Stimulated activated CD8-positive, alpha-beta memory T cell treated with anti-CD3 and anti-CD28 coated beads, Interleukin-4, amount 100 ng/mL, for 4 hours (primary cell): ENCODE results near the gene TCP11L1.
"Not testable (repeated sequence)": the region's sequence is repeated elsewhere in the genome, so short reads cannot be mapped to it uniquely, and the experiment has no call there.

Source experiments
- DNase-seq, 2 donors: peaks; one replicate each; pipeline ENCODE4 v3.0.0-alpha.2; 2020; ENCODE audit warnings: low read depth in 2 of 2, low spot score in 1 of 2

The TCP11L1 gene

DNA sequence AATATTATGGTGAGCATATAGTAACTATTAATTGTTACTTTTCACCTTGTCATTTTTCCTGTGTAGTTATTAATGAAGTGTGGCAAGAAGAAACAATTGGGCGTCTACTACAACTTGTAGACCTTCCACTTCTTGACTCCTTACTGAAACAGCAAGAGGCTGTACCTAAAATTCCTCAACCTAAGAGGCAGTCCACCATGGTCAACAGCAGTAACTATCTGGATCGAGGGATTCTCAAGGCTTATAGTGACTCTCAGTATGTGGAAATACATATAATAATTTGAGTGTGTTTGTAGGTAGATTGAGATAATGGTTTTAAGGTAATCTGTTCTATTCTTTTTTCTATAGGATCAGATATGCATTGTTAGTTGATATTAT, 10.8 kb upstream of the TCP11L1 start:
- no peak for DNase-seq

DNA sequence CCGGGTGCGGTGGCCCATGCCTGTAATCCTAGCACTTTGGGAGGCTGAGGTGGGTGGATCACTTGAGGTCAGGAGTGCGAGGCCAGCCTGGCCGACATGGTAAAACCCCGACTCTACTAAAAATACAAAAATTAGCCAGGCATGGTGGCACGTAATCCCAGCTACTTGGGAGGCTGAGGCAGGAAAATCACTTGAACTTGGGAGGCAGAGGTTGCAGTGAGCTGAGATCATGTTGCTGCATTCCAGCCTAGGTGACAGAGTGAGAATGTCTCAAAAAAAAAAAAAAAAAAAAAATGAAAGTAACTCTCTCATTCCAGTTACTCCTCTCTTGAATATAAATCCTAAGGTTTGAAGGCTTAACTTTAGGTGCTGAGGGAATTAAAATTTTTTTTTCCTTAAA, 10.2 kb upstream of the TCP11L1 start:
- DNase-seq, result not testable (repeated sequence)

DNA sequence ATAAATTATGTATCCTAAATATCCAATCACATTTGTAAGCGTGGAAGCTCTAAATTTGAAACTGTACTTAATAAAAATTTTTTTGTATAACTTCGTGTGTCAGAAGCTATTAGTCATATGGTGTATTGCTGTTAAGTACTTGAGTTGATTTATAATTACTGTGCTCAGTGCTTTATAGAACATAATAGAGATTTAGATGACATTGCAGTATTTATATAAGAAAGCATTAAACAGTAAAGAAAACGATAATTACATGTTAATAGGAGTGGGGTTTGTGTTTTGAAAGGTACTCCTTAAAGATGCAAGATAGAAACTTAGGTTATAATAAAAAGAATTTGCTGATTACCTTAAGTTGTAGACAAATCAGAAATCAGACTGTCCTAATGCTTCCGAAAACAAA, 5.9 kb upstream of the TCP11L1 start:
- DNase-seq, result no peak

DNA sequence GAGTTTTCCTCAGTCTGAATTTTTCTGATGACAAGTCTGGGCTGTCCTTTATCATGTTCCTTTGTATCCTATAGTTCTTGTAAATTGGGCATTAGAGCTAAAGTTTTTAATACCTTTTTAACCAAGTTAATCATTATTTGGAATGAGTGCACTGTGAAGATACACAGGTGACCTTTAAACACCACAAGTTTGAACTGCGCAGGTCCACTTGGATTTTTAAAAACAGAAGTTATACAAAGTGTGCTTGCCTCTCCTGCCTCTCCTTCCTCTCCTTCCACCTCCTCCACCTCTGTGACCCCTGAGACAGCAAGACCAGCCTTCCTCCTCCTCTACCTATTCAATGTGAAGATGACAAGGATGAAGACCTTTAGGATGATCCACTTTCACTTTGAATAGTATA, 4.4 kb upstream of the TCP11L1 start:
- no peak for DNase-seq

DNA sequence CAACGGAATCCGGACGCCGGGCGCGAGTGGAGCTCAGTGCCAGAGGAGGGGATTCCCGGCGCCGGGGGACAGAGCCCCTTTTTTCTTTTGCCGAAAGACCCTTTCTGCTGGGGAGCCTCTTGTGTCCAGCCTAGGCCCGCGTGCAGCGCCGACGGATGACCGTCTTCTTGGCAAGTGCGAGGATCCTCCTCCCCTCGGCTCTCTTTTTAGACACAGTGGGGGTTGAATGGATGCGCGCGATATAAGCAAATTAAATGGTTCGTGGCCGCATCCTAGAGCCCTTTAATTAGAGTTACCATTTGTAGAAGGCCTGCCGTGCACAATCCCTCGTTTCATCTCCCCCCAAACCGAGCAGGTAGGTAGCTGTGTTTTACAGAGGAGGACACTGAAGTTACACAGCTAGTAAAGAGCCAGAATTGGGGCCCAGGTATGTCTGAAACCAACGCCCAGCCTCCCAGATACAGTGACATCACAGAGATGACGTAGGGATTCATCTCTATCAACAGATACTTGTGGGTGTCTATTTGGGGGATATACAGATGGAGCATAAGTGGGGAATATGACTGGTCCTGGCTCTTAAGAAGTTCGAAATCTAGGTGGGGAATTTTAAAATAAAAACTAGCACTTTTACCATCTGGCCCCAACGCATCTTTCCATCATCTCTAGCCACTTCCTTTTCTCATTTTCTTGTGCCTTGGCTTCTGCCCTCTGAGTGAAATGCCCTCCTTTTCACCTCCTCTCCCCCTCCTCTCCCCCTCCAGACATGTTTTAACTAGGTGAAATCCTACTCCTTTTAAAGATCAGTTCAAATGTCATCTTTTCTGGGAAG, 875 bp downstream of the TCP11L1 start:
- DNase-seq, result peak in 1 of 2 donors; percentile 9

DNA sequence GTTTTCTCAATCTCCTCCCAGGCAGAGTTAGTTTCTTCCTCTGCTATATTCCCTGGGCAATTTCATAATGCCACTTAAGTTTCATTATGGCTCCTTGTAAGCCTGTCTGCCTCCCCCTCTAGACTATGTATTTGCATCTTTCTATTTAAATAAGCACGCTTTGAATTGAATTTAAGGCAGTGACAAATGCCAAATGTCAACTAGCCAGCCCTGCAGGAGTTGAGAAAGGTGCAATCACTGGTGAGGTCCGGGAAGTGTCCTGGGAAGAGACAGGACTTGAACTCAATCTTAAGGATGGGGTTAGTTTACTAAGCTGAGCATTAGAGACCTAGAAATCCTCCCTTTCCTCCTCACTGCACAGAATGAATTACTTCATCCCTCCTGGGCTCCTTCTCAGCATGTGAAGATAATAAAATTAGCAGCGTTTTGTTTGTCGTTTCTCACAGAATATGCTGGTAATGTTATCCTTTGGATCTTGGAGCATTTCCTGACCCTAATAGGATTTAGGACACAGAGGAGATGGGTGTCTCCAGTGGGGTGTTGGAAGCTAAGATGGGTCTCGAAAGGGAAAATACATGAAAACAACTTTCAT, 1.6 kb downstream of the TCP11L1 start:
- no peak for DNase-seq

DNA sequence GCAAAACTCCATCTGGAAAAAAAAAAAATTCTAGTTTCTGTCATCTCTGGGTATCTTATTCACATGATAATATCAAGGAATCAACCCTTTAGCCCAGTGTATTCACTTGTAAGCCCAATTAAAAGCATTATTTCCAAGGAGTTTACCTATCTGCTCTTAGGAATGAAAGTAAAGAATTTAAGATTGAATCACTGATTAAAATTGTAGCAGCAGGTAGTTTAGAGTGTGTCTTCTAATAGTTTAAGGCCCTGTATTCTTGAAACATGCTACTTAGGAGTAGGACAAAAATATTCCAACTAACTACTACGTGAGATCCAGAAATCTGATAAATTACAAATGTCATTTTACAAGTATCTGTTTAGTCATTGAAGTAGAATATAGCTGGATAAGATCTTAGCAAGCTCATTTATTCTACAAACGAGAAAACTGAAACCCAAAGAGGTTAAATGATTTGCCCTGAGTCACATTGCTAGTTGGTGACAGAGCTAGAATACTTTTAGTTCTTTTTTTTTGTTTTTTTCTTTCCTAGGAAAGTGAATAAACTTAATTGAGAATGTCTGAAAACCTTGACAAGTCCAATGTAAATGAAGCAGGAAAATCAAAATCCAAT, 4.0 kb downstream of the TCP11L1 start:
- no peak for DNase-seq

DNA sequence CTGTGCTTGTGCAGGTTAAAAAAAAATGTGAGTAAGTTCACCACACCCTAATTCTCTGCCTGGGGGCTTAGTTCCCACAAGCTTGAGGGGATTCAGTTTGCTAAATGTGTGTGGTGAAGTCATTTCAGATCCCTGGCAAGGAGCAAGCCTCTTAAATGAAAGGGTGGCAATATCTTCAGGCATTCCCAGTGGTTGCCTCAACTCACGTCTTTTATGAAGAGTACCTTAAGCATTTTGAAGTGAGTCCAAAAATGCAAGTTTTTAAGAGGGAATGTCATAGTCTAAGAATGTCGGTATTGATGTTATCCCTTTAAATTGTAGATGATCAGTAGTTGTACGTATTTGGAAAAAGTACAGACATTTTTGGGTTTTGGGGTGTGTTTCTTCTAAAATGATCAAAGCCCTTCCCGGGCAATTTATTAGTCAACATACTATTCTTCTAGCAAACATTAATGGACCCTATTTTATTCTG, 4.9 kb downstream of the TCP11L1 start:
- DNase-seq, result no peak

DNA sequence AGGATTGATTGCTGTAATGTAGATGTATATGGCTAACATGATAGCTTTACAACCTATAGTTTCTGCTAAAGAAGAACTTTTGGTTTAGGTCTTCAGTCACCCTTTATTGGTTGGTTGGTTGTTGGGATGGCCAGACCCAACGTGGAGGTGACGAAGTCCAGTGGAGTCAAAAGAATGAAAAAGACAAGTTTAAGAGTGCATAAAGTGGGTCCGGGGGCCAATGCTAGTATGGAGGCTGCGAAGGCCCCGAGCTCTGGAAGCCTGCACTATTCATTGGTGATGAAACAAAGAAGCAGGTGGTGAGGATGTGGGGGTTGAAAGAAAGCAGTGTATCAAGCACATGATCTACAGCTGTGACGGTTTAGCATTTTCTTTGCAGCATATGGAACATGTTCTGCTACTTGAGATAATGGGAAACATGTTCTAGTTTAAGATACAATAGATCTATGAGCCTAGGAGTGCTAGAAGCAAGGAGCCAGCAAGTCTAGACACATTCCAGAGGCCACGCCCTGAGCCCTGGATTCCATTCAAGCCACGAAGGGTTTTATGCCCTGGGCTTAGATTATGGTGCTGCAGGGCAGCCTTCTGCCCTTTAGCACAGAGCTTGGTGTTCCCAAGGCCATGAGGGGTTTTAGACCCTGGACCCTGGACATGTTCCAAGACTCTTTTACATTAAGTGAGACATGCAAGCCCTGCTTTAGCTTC, 6.3 kb downstream of the TCP11L1 start:
- DNase-seq, result no peak

DNA sequence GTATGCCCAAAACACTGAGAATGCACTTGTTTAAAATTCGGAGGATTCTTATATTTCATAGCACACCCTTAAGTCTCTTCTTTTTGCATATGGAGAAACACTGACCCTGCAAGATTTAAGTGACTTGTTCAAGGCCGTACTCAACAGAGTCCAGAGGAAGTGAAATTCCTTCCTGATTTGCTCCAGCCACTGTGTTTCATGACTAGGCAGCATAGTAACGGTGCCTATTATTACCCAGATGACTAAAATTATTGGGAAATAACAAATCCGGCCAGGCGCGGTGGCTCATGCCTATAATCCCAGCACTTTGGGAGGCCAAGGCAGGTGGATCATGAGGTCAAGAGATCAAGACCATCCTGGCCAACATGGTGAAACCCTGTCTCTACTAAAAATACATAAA, 9.3 kb downstream of the TCP11L1 start:
- DNase-seq, result not testable (repeated sequence)

DNA sequence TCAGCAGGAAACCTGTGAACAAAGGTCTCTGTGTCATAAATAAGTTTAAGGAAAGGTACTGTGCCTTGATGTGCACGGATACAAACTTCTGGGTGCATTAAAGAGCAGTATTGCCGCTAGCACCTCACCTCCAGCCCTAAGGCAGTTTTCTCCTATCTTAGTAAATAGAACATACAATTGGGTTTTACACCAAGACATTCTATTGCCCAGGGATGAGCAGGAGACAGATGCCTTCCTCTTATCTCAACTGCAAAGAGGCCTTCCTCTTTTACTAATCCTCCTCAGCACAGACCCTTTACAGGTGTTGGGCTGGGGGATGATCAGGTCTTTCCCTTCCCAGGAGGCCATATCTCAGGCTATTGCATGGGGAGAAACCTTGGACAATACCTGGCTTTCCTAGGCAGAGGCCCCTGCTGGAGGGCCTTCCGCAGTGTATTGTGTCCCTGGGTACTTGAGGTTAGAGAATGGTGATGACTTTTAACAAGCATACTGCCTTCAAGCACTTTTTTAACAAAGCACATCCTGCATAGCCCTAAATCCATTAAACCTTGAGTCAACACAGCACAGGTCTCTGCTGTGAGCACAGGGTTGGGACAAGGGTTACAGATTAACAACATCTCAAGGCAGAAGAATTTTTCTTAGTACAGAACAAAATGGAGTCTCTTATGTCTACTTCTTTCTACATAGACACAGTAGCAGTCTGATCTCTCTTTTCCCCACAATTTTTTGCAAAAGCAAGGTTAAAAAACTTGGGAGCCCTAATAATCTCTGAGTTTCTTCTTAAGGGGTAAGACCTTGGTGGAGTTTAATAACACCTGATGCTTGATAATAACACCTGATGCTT, 10.4 kb downstream of the TCP11L1 start:
- not testable (repeated sequence) for DNase-seq

DNA sequence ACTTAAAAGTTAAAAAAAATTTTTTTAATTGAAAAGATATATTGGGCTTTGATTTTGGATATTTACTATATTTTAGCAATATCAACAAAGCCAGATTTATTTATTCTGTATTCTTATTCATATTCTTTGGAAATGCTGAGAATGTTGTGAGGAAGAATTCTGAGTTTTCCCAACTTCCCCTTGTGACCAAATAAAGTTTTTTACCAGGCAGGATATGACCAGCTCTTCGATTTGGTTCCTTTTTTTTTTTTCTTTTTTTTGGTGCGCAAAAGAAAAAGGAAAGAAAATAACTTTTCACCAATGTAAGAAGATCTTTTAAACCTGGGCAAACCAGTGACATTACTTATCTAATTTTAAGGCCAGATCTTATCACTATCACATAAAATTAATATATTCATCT, 12.9 kb downstream of the TCP11L1 start:
- DNase-seq, result no peak

DNA sequence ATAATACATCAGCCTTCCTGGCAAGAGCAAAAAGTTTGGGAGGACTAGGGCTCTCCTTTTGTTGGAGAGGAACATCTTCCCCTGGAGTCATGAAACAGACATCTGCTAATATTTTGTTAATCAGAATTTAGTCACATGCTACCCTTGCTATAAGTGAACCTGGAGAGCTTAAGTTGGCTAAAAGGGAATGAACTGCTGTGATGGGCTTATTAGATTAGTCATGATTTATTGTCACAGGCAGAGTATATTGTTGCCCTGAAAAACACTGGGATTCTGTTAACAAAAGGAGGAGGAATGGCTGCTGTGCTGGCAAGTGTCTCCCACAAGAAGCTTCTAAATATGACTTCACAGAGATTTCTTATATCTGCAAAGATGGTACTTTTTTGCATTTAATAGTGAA, 16.0 kb downstream of the TCP11L1 start:
- no peak for DNase-seq

DNA sequence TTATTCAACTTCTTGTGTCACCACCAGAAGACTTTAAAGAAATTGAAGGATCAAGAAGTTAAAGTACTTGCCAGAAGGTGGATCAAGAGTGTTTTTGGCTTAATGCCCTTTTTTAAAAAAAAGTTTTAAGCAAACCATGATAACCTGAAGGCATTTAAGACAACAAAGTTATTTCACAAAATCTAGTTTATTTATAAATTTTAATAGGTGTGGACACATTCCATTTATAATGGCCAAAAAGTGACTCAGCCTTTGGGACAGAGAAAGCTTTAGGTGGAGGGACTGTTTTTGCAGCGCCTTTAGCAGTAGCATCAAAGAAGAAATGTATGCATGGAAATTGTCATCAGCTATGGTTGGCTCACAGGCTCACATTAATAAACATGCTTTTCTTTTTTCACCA, 17.9 kb downstream of the TCP11L1 start:
- DNase-seq, result no peak

DNA sequence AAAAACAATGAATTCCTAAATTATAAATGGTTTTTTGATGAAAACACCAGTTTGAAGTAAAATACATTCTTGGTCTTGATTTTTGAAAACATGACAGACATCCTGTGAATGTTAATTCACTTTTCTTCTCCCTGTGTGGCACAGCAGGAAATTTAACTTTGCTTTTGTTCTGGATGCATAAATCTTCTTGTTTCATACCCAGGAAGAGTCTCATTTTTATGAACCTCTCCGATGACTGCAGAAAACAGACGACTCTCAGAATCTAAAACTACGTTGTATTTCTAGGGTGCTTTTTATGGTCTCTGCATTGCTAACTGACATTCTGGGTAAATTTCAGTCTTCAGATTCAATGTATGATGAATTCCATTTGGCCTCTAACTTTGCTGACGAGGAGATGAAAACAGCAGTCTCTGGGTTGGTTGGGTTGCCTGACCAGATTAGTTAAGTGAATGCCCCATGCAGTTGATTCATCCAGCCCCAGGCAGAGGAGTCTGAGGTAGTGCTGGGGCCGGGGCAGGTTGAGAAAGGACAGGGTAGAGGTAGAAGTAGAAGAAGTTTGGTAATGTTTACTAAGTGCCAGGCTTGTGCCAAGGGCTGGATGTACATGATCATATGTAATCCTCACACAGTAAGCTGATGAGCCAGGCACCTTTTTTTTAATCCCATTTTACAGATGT, 20.1 kb downstream of the TCP11L1 start:
- DNase-seq, result no peak

DNA sequence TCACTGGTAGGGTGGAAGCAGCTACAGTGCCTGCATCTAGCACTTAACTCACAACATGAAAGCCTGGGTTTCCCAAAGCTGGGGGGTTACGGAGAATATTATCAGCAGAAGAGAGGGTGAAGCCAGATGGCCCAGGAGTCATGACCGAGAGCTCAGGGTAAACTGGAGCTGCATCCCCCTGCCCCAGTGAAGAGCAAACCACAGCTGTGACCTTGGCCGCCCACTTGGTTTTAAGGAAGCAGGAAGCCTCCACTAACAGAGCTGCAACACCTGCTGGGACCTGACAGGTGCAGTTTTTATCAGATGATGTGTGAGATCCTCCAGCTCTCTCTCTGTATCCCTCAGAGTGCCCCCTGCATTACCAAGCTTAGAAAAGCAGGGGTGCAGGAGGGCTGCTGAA, 20.9 kb downstream of the TCP11L1 start:
- no peak for DNase-seq

DNA sequence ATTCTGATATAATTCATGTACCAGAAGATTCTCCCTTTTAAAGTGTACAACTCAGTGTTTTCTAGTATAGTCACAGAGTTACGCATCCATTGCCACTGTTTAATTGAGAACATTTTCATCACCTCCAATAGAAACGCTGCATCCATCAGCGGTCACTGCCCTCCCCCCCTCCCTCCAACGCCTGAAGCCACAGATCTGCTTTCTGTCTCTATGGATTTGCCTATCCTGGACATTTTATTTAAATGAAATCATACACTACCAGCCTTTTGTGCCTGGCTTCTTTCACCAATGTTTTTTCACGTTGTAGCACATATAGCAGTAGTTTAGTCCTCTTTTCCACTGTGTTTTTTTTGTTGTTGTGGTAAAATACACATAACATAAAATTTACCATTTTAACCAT, 22.8 kb downstream of the TCP11L1 start:
- DNase-seq, result no peak

DNA sequence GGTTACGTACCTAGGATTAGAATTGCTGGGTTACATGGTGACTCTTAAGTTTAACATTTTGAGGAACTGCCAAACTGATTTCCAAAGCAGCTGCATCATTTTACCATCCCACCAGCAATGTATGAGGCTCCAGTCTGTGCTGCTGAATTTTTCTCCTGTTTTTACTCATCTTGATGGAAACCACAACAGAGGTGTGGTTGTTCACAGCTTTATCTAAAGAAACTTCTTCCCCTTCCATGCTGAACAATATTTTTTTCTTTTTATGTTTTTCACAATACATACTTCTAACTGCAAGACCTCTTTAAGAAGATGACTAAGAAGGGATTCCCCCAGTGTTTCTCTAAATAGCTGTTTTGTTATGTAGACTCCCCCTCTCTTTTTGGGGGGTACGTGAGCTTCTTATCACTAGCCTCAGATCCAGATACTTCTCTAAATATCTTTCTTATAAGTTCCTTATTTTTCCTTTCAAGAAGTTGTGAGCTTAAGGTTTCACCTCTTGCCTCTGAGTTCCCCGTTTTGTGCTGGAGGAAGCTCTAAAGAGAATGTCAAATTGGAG, 24.0 kb downstream of the TCP11L1 start:
- DNase-seq, result no peak

DNA sequence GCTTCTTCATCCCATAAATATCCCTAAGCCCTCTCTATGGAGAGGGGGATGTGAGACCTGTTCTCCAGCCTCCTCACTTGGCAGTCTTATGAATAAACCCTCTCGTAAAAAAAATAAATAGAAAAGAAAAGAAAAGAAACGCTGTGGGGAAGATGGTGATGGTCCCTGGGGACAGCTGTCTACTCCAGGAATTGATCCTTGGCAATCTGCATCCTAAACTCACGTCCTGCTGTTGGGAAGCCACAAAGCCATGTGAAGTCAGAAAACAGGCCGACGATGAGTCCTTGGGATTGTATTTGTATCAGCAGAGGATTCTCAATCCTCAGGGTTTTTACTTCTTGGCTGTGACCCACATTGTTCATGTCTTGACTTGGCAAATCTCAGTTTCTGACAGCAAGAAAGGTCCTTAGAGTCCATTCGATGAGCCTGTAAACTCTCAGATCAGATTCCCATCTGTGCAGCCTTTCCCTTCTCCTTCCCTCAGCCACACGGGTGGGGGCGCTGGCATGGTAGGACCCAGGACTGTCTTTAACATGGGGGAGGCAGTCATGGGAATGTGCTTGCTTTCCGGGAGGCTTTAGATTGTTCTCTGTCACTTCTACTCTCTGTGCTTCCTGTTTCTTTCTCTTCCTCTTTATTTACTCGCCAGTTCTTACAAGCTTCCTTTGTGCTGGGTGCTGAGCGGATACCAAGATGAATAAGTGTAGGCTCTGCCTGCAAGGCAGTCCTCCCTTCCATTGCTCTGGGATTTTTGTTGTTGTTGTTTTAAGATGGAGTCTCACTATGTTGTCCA, 24.9 kb downstream of the TCP11L1 start:
- DNase-seq, result no peak
